Ascending aorta (tissue), 2 donors: ENCODE data around the gene CCDC12. TPM values are rescaled to one million over a fixed set of nuclear protein-coding genes. Genes with fewer than 3 reads are reported as not detected.

Source experiments
- DNase-seq, 2 donors: peaks; one replicate each; pipeline ENCODE4 v3.0.0-alpha.2; 2019; ENCODE audit warnings: low spot score in 2 of 2
- H3K27ac ChIP-seq, 2 donors: fragments of 200-600 bp; sonication (generic); one replicate each; pipeline ENCODE4 v1.5.1; 2016 to 2017; ENCODE audit warnings: mild to moderate bottlenecking in 1 of 2
- H3K27me3 ChIP-seq: fragments of 200-600 bp; sonication (generic); one replicate; pipeline ENCODE4 v1.5.1; 2017
- H3K36me3 ChIP-seq, 2 donors: fragments of 200-600 bp; sonication (generic); one replicate each; pipeline ENCODE4 v1.5.1; 2016
- H3K4me1 ChIP-seq, 2 donors: fragments of 200-600 bp; sonication (generic); one replicate each; pipeline ENCODE4 v1.5.1; 2016 to 2017; ENCODE audit warnings: mild to moderate bottlenecking in 1 of 2
- H3K4me3 ChIP-seq, 2 donors: fragments of 200-600 bp; sonication (generic); one replicate each; pipeline ENCODE4 v1.5.1; 2016 to 2017; ENCODE audit warnings: mild to moderate bottlenecking in 1 of 2
- H3K9me3 ChIP-seq, 2 donors: fragments of 200-600 bp; sonication (generic); one replicate each; pipeline ENCODE4 v1.5.1; 2016
- CTCF ChIP-seq, 3 experiments: fragments of 200-600 bp in 2 of 3; fragments of 450-650 bp in 1 of 3; sonication (generic) in 2 of 3; IDR thresholded peaks; one replicate each; pipeline ENCODE4 v1.5.1; 2016 to 2019; ENCODE audit warnings: antibody characterized with exemption in 3 of 3, mild to moderate bottlenecking in 1 of 3, moderate library complexity in 1 of 3
- intact Hi-C: fragments of 100-400 bp; cut with DNase I; formaldehyde crosslinking; loops from one replicate; pipeline ENCODE4 v1.15.1; 2023
- total RNA-seq: library from RNA; depleted of rRNA; stranded (reverse); fragments of >200 nt; gene quantifications from one replicate; pipeline ENCODE4 v1.1.0, GENCODE V29; 2016

CCDC12 gene
- total RNA-seq, 1 donor from 2014 or later: 34.3 TPM

GRCh38 chr3:46922871-46923558 is 53.5 kb downstream of the CCDC12 start:
- intact Hi-C loops: loop anchor here (1.0 kb wide), 1 partner anchor 75 kb away; no protein-coding TSS in a partner anchor
- DNase-seq: no peak
- no peak for TF ChIP-seq CTCF (IDR thresholded peaks at IDR 0.05)
- no peaks in the 10 kb centered on the region for H3K27me3 ChIP-seq
- peaks cover 0 to 28% of the 10 kb centered on the region in 2 donors for H3K4me1 ChIP-seq
- H3K4me3 ChIP-seq: no peak overlapping the region
- no peak overlapping the region for H3K27ac ChIP-seq
- H3K36me3 ChIP-seq: peaks cover 59 to 79% of the 10 kb centered on the region in 2 donors
- no peaks in the 10 kb centered on the region for H3K9me3 ChIP-seq

- Histone ChIP-seq H3K9me3 (no peaks in the 10 kb centered on the region), H3K27me3 (no peaks in the 10 kb centered on the region), H3K27ac (no peak overlapping the region), H3K36me3 (peaks cover 59 to 85% of the 10 kb centered on the region in 2 donors), H3K4me1 (peaks cover 0 to 22% of the 10 kb centered on the region in 2 donors), H3K4me3 (no peak overlapping the region)
- DNase-seq: no peak
- TF ChIP-seq CTCF (IDR thresholded peaks at IDR 0.05): no peak
- intact Hi-C loops: no loop called here
Measured at GRCh38 chr3:46922426-46922825, 54.1 kb downstream of the CCDC12 start.

- Histone ChIP-seq H3K4me1 (peaks cover 0 to 17% of the 10 kb centered on the region in 2 donors), H3K36me3 (peaks cover 64 to 90% of the 10 kb centered on the region in 2 donors), H3K9me3 (no peaks in the 10 kb centered on the region), H3K27ac (no peak overlapping the region), H3K4me3 (no peak overlapping the region), H3K27me3 (no peaks in the 10 kb centered on the region)
- intact Hi-C loops: no loop called here
- DNase-seq: peak in 1 of 2 donors; percentile 53
- no peak for TF ChIP-seq CTCF (IDR thresholded peaks at IDR 0.05)
Measured at GRCh38 chr3:46921871-46922271, 54.7 kb downstream of the CCDC12 start.

- peaks cover 63 to 93% of the 10 kb centered on the region in 2 donors for H3K36me3 ChIP-seq
- H3K4me3 ChIP-seq: no peak overlapping the region
- H3K4me1 ChIP-seq: peaks cover 0 to 8% of the 10 kb centered on the region in 2 donors
- intact Hi-C loops: no loop called here
- H3K27ac ChIP-seq: no peak overlapping the region
- no peaks in the 10 kb centered on the region for H3K9me3 ChIP-seq
- TF ChIP-seq CTCF (IDR thresholded peaks at IDR 0.05): no peak
- no peaks in the 10 kb centered on the region for H3K27me3 ChIP-seq
- peak in 1 of 2 donors; percentile 12 for DNase-seq
Measured at GRCh38 chr3:46921041-46921440, 55.5 kb downstream of the CCDC12 start.

GRCh38 chr3:46918634-46919033 is 57.9 kb downstream of the CCDC12 start:
- intact Hi-C loops: no loop called here
- DNase-seq: no peak
- H3K27ac ChIP-seq: no peak overlapping the region
- H3K36me3 ChIP-seq: peaks cover 41 to 69% of the 10 kb centered on the region in 2 donors
- H3K27me3 ChIP-seq: no peaks in the 10 kb centered on the region
- no peaks in the 10 kb centered on the region for H3K4me1 ChIP-seq
- no peak overlapping the region for H3K4me3 ChIP-seq
- no peak for TF ChIP-seq CTCF (IDR thresholded peaks at IDR 0.05)
- no peaks in the 10 kb centered on the region for H3K9me3 ChIP-seq
